H1 (cell line): ENCODE data around the gene SHISA9. TPM values are rescaled to one million over a fixed set of nuclear protein-coding genes. Genes with fewer than 3 reads are reported as not detected.

Experiments used
- CTCF ChIA-PET: fragments of 300-600 bp; sonication (Branson Sonifier 250); formaldehyde crosslinking; loops from one replicate; lab custom pipeline; 2021; ENCODE audit not compliant: partially characterized antibody; lab: Charles Lee
- POLR2A ChIA-PET: fragments of 300-600 bp; sonication (Branson Sonifier 250); formaldehyde crosslinking; loops from one replicate; lab custom pipeline; 2021; ENCODE audit warnings: inconsistent platforms; ENCODE audit not compliant: partially characterized antibody; lab: Charles Lee
- DNase-seq, 2 experiments: peaks; one replicate each; pipeline versions ENCODE4 v3.0.0 to v3.0.0-alpha.2; 2010 to 2022; ENCODE audit warnings: low spot score in 2 of 2, low read depth in 1 of 2, mixed read lengths in 1 of 2
- FAIRE-seq: peaks from 2 replicates; lab custom pipeline; 2011; peaks lifted over from hg19 to GRCh38; lab: Jason Lieb, UNC
- H2AFZ ChIP-seq: 2 replicates; pipeline ENCODE4 v1.8.1; 2012; ENCODE audit warnings: low read length, inconsistent platforms
- H2AK5ac ChIP-seq: 2 replicates; pipeline ENCODE4 v1.6.1; 2013; ENCODE audit warnings: low read depth, low read length
- H2BK120ac ChIP-seq: replicated peaks from 2 replicates; pipeline ENCODE3; 2013; ENCODE audit warnings: low read depth, low read length, inconsistent platforms
- H2BK12ac ChIP-seq: 2 replicates; pipeline ENCODE4 v1.6.1; 2013; ENCODE audit warnings: low read depth, low read length
- H2BK15ac ChIP-seq: 2 replicates; pipeline ENCODE4 v1.6.1; 2013; ENCODE audit warnings: low read length
- H2BK20ac ChIP-seq: 2 replicates; pipeline ENCODE4 v1.6.1; 2013; ENCODE audit warnings: low read length
- H2BK5ac ChIP-seq: 2 replicates; pipeline ENCODE4 v1.6.1; 2013; ENCODE audit warnings: low read depth, low read length
- H3K14ac ChIP-seq: 2 replicates; pipeline ENCODE4 v1.6.1; 2013; ENCODE audit warnings: inconsistent platforms; ENCODE audit not compliant: insufficient read length
- H3K18ac ChIP-seq: 2 replicates; pipeline ENCODE4 v1.6.1; 2013; ENCODE audit warnings: low read length; ENCODE audit errors: extremely low read depth
- H3K23ac ChIP-seq: 2 replicates; pipeline ENCODE4 v1.6.1; 2013; ENCODE audit warnings: inconsistent platforms; ENCODE audit not compliant: insufficient read length
- H3K23me2 ChIP-seq: 2 replicates; pipeline ENCODE4 v1.6.1; 2013; ENCODE audit warnings: low read depth, low read length
- H3K27ac ChIP-seq: 2 replicates; pipeline ENCODE4 v1.6.1; 2011; ENCODE audit warnings: low read depth, low read length, inconsistent platforms
- H3K27me3 ChIP-seq, 4 experiments: replicated peaks in 1 of 4; 1 replicate in 1 of 4; 2 replicates in 3 of 4; pipeline versions ENCODE4 v1.6.1 to v1.8.1; 2011 to 2013; ENCODE audit warnings: low read length in 3 of 4, mild to moderate bottlenecking in 3 of 4, inconsistent platforms in 2 of 4, mixed read lengths in 2 of 4, moderate library complexity in 1 of 4; ENCODE audit not compliant: control insufficient read depth in 3 of 4, insufficient read depth in 3 of 4; ENCODE audit errors: extremely low read depth in 1 of 4
- H3K36me3 ChIP-seq, 4 experiments: 2 replicates each; pipeline versions ENCODE4 v1.6.1 to v1.8.1; 2011 to 2013; ENCODE audit warnings: mild to moderate bottlenecking in 4 of 4, low read length in 3 of 4, moderate library complexity in 2 of 4, control low read depth in 1 of 4, inconsistent platforms in 1 of 4; ENCODE audit not compliant: insufficient read depth in 4 of 4, control insufficient read depth in 2 of 4
- H3K4ac ChIP-seq: replicated peaks from 2 replicates; pipeline ENCODE3; 2013; ENCODE audit warnings: low read length, low read depth, mixed read lengths, inconsistent platforms; ENCODE audit not compliant: insufficient read length
- H3K4me1 ChIP-seq, 4 experiments: replicated peaks in 1 of 4; 1 replicate in 1 of 4; 2 replicates in 3 of 4; pipeline versions ENCODE4 v1.6.1 to v1.8.1; 2011 to 2013; ENCODE audit warnings: low read length in 3 of 4, inconsistent platforms in 2 of 4, mixed read lengths in 1 of 4; ENCODE audit not compliant: insufficient read depth in 4 of 4, control insufficient read depth in 3 of 4
- H3K4me2 ChIP-seq, 2 experiments: 2 replicates each; pipeline versions ENCODE4 v1.6.1 to v1.8.1; 2011 to 2013; ENCODE audit warnings: low read depth in 2 of 2, low read length in 2 of 2, control low read depth in 1 of 2, inconsistent platforms in 1 of 2, mild to moderate bottlenecking in 1 of 2; ENCODE audit not compliant: insufficient read depth in 1 of 2
- H3K4me3 ChIP-seq, 4 experiments: fragments of 200-600, 300-600 bp in 1 of 4; sonication (generic), shearing (Covaris generic), sonication (Bioruptor Twin) in 1 of 4; 2 replicates each; pipeline versions ENCODE4 v1.5.1 to v1.8.1; 2011 to 2016; ENCODE audit warnings: low read length in 4 of 4, low read depth in 3 of 4, control low read depth in 2 of 4, inconsistent platforms in 2 of 4, mild to moderate bottlenecking in 2 of 4, mixed read lengths in 1 of 4, moderate library complexity in 1 of 4; ENCODE audit not compliant: insufficient read depth in 2 of 4; ENCODE audit errors: extremely low read depth in 1 of 4
- H3K56ac ChIP-seq: replicated peaks from 2 replicates; pipeline ENCODE3; 2013; ENCODE audit warnings: low read depth, mild to moderate bottlenecking, mixed read lengths, low read length, inconsistent platforms; ENCODE audit not compliant: insufficient read length
- H3K79me1 ChIP-seq: 2 replicates; pipeline ENCODE4 v1.6.1; 2013; ENCODE audit warnings: low read depth, low read length, control low read depth
- H3K79me2 ChIP-seq, 2 experiments: 2 replicates each; pipeline versions ENCODE4 v1.6.1 to v1.8.1; 2012 to 2013; ENCODE audit warnings: low read length in 2 of 2, mild to moderate bottlenecking in 2 of 2, inconsistent platforms in 1 of 2; ENCODE audit not compliant: insufficient read depth in 2 of 2, control insufficient read depth in 1 of 2
- H3K9ac ChIP-seq, 4 experiments: replicated peaks in 1 of 4; 1 replicate in 1 of 4; 2 replicates in 3 of 4; pipeline versions ENCODE4 v1.6.1 to v1.8.1; 2011 to 2013; ENCODE audit warnings: low read depth in 3 of 4, low read length in 3 of 4, control low read depth in 2 of 4, mild to moderate bottlenecking in 2 of 4, moderate library complexity in 2 of 4, inconsistent platforms in 1 of 4; ENCODE audit errors: extremely low read depth in 1 of 4
- H3K9me3 ChIP-seq, 2 experiments: 2 replicates each; pipeline versions ENCODE4 v1.6.1 to v1.8.1; 2012 to 2013; ENCODE audit warnings: mild to moderate bottlenecking in 2 of 2, moderate library complexity in 2 of 2, control low read depth in 1 of 2, inconsistent platforms in 1 of 2, low read depth in 1 of 2, low read length in 1 of 2, mixed read lengths in 1 of 2; ENCODE audit not compliant: insufficient read depth in 2 of 2
- H4K20me1 ChIP-seq, 2 experiments: replicated peaks in 1 of 2; 2 replicates each; pipeline versions ENCODE3 to v1.8.1; 2011 to 2013; ENCODE audit warnings: inconsistent platforms in 2 of 2, low read length in 2 of 2, mild to moderate bottlenecking in 1 of 2; ENCODE audit not compliant: insufficient read depth in 2 of 2, control insufficient read depth in 1 of 2
- H4K5ac ChIP-seq: 2 replicates; pipeline ENCODE4 v1.6.1; 2013; ENCODE audit warnings: low read length, low read depth, mixed read lengths, inconsistent platforms; ENCODE audit not compliant: insufficient read length
- H4K8ac ChIP-seq: 2 replicates; pipeline ENCODE4 v1.8.0; 2013; ENCODE audit warnings: mild to moderate bottlenecking, moderate library complexity, low read length, inconsistent platforms; ENCODE audit not compliant: insufficient read depth; ENCODE audit errors: extremely low read depth
- H4K91ac ChIP-seq: replicated peaks from 2 replicates; pipeline ENCODE3; 2013; ENCODE audit warnings: low read length, mixed read lengths, inconsistent platforms; ENCODE audit not compliant: insufficient read length
- JUND ChIP-seq: IDR thresholded peaks from 2 replicates; pipeline ENCODE4 v1.6.1; 2011; ENCODE audit warnings: mild to moderate bottlenecking, improper control_type of control experiment, low read length
- POLR2A ChIP-seq, 2 experiments: IDR thresholded peaks; 1 replicate in 1 of 2; 2 replicates in 1 of 2; pipeline ENCODE4 v1.6.1; 2011; ENCODE audit warnings: low read depth in 2 of 2, low read length in 2 of 2, mild to moderate bottlenecking in 2 of 2; ENCODE audit errors: control extremely low read depth in 1 of 2
- SP1 ChIP-seq: IDR thresholded peaks from 2 replicates; pipeline ENCODE4 v1.6.1; 2011; ENCODE audit warnings: low read depth, low read length
- WGBS, 2 experiments: shearing (Covaris generic) in 1 of 2; methylation state at CpG; one replicate each; pipeline versions ENCODE4 v1.1.6 to v1.1.7; 2013 to 2015; ENCODE audit warnings: low lambda C conversion rate in 2 of 2, mixed read lengths in 2 of 2, inconsistent platforms in 1 of 2, low coverage in 1 of 2, missing lambda C conversion rate in 1 of 2; ENCODE audit not compliant: insufficient replicate concordance in 2 of 2, insufficient coverage in 1 of 2, insufficient read length in 1 of 2; ENCODE audit errors: extremely low coverage in 1 of 2, missing lambda C conversion rate in 1 of 2; 5-methylcytosine and 5-hydroxymethylcytosine counted together
- polyA plus RNA-seq, 7 experiments: library from polyadenylated mRNA; depleted of rRNA in 3 of 7; stranded (reverse) in 5 of 7; unstranded in 2 of 7; fragments of >200 nt in 5 of 7; fragments of 200-250 nt in 2 of 7; gene quantifications; 1 replicate in 5 of 7; 2 replicates in 1 of 7; 4 replicates in 1 of 7; pipeline versions ENCODE4 v1.2.1 to v1.2.3, GENCODE V29; 2011 to 2013; ENCODE audit warnings: missing spikeins in 2 of 7, mixed read lengths in 2 of 7
- total RNA-seq: library from RNA; stranded (reverse); fragmentation: NEBNext Ultra II Directional; extraction: Animal tissue kit (Norgen Biotek cat#: 25700); gene quantifications from 2 replicates; pipeline ENCODE4 v1.2.1, GENCODE V29; 2021

The SHISA9 gene
- total and polyA plus RNA-seq, 2 of the 8 experiments (the other 6 are each of a cell fraction or from before 2014, with no cell fraction given), result 25.6 to 39.8 TPM

DNA sequence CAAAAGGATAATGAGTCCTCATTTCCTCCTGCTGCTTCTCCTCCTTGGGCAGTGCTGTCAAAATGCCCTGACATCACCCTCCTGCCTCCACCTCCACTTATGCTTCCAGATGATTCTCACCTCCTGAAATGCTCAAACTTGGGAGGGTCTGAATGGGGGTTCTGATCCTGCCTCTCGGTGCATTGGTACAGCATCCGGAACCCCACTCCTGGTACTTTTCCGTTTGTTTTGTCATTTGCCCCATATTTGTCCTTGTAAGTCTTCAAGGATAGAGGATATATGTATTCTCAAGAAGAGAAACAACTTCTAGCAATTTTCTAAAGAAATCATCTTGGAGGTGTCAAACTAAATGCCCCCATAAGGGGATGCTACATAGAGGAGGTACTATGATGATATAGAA is 148.3 kb downstream of the SHISA9 start:
- WGBS, 2 experiments, result 98% methylated on average over 3 of the region's 3 CpGs; no CpG with 5 or more reads in 1 of the 2 experiments
- no peak overlapping the region for H3K4me3 ChIP-seq
- H3K4me1 ChIP-seq, result no peaks in the 10 kb centered on the region
- H4K20me1 ChIP-seq, result no peaks in the 10 kb centered on the region
- H3K9ac ChIP-seq, result no peak overlapping the region
- no peak overlapping the region for H2BK120ac ChIP-seq
- no peak overlapping the region for H3K4ac ChIP-seq
- H3K23me2 ChIP-seq, result no peaks in the 10 kb centered on the region
- peaks cover 0 to 41% of the 10 kb centered on the region in 2 experiments; a peak in 3 of 4 replicates for H3K79me2 ChIP-seq
- H3K27ac ChIP-seq, result no peak overlapping the region
- FAIRE-seq (no peak), DNase-seq (no peak)
- H3K79me1 ChIP-seq, result peaks cover 2% of the 10 kb centered on the region; the same call in 1 of the 2 replicates
- TF ChIP-seq JUND, result no peak
- TF ChIP-seq SP1, result no peak
- no peak for TF ChIP-seq POLR2A (IDR thresholded peaks at IDR 0.05; ENCODE audit: control extremely low read depth in 1 of 2, low read depth in 2 of 2, low read length in 2 of 2)
- no peak overlapping the region for H3K23ac ChIP-seq
- no peaks in the 10 kb centered on the region for H3K36me3 ChIP-seq
- ChIA-PET POLR2A (no interaction called here), CTCF (no interaction called here)
- H4K91ac ChIP-seq, result no peak overlapping the region
- no peaks in the 10 kb centered on the region for H3K27me3 ChIP-seq
- no peak overlapping the region for H2BK5ac ChIP-seq
- H2BK15ac ChIP-seq, result no peak overlapping the region
- no peak overlapping the region for H2AFZ ChIP-seq
- no peak overlapping the region for H4K8ac ChIP-seq
- peaks cover 6 to 10% of the 10 kb centered on the region in 2 experiments; a peak in 3 of 4 replicates for H3K9me3 ChIP-seq
- H2BK20ac ChIP-seq, result no peak overlapping the region
- no peak overlapping the region for H2AK5ac ChIP-seq
- H3K56ac ChIP-seq, result no peak overlapping the region
- no peak overlapping the region for H4K5ac ChIP-seq
- no peak overlapping the region for H3K18ac ChIP-seq
- H3K4me2 ChIP-seq, result no peak overlapping the region
- no peak overlapping the region for H2BK12ac ChIP-seq
- no peak overlapping the region for H3K14ac ChIP-seq
